Measurements from ENCODE around the gene EMC10. TPM values are rescaled to one million over a fixed set of nuclear protein-coding genes. Genes with fewer than 3 reads are reported as not detected.

EMC10 gene
- polyA plus RNA-seq, 1 of the 3 experiments (the other 2 are of a cell fraction) = 218 TPM

DNA sequence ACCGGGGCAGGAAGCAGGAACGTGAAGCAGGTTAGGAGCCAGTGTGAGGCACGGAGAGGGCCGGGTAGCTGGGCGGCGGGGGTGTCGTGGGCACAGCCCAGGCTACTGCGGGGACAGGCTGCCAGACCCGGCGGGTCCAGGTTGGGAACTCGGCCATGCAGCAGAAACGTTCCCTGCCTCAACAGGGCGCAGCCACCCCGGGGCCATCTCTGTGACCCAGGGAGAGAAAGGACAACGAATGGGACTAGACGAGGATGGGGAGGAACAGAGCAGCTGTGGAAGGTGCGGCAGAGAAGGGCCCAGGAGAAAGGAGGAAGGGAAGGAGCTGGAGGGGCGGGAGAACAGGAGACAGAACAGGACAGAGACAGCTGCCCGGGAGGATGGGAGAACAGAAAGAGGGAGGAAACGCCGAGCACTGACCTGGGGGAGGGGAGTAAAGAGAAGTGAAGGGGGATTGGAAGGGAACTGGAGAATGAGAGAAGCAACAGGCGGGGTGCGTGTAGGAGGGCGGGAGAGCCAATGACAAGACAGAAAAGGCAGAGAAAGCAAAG, 13.2 kb downstream of the EMC10 start:
- H3K9me3 ChIP-seq = no peaks in the 10 kb centered on the region; the same call in 1 of the 2 replicates
- no peak for TF ChIP-seq JUND (IDR thresholded peaks at IDR 0.05)
- TF ChIP-seq SMC3 (IDR thresholded peaks at IDR 0.05; ENCODE audit: low read depth, low read length) = no peak
- no peak for TF ChIP-seq TEAD4 (IDR thresholded peaks at IDR 0.05; ENCODE audit: borderline replicate concordance, insufficient read depth)
- no peak for TF ChIP-seq RCOR1 (IDR thresholded peaks at IDR 0.05; ENCODE audit: low read length)
- TF ChIP-seq FOSL2 (IDR thresholded peaks at IDR 0.05; ENCODE audit: borderline replicate concordance, low read depth) = no peak
- no peak for TF ChIP-seq YY1 (IDR thresholded peaks at IDR 0.05; ENCODE audit: low read depth)
- TF ChIP-seq FOXM1 (IDR thresholded peaks at IDR 0.05; ENCODE audit: low read depth) = no peak
- no peak for TF ChIP-seq MEF2A (IDR thresholded peaks at IDR 0.05; ENCODE audit: borderline replicate concordance, low read depth)
- TF ChIP-seq NFIC (IDR thresholded peaks at IDR 0.05; ENCODE audit: borderline replicate concordance) = no peak
- TF ChIP-seq, protein P1, sequence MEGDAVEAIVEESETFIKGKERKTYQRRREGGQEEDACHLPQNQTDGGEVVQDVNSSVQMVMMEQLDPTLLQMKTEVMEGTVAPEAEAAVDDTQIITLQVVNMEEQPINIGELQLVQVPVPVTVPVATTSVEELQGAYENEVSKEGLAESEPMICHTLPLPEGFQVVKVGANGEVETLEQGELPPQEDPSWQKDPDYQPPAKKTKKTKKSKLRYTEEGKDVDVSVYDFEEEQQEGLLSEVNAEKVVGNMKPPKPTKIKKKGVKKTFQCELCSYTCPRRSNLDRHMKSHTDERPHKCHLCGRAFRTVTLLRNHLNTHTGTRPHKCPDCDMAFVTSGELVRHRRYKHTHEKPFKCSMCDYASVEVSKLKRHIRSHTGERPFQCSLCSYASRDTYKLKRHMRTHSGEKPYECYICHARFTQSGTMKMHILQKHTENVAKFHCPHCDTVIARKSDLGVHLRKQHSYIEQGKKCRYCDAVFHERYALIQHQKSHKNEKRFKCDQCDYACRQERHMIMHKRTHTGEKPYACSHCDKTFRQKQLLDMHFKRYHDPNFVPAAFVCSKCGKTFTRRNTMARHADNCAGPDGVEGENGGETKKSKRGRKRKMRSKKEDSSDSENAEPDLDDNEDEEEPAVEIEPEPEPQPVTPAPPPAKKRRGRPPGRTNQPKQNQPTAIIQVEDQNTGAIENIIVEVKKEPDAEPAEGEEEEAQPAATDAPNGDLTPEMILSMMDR (IDR thresholded peaks at IDR 0.05) = no peak
- no peak for TF ChIP-seq ELF1 (IDR thresholded peaks at IDR 0.05)
- TF ChIP-seq RAD21 (IDR thresholded peaks at IDR 0.05; ENCODE audit: low read length) = no peak
- no peak for TF ChIP-seq GATA2 (CRISPR knock-in tag; IDR thresholded peaks at IDR 0.05)
- no peak for TF ChIP-seq RXRA (IDR thresholded peaks at IDR 0.05; ENCODE audit: borderline replicate concordance, low read depth)
- no peak for TF ChIP-seq TAF1 (IDR thresholded peaks at IDR 0.05; ENCODE audit: borderline replicate concordance, low read depth, low read length)
- TF ChIP-seq POLR2AphosphoS5 (IDR thresholded peaks at IDR 0.05; ENCODE audit: low read depth, low read length) = no peak
- H3K79me2 ChIP-seq (ENCODE audit: insufficient read depth) = no peaks in the 10 kb centered on the region
- H3K4me3 ChIP-seq (ENCODE audit: low read depth in 2 of 2, low read length in 1 of 2) = no peak overlapping the region
- no peaks in the 10 kb centered on the region for H3K9me2 ChIP-seq
- peaks cover 0 to 3% of the 10 kb centered on the region in 2 experiments; a peak in 1 of 4 replicates for H3K4me1 ChIP-seq (ENCODE audit: control insufficient read depth in 1 of 2, insufficient read depth in 2 of 2, low read depth in 1 of 2, low read length in 1 of 2)
- WGBS (ENCODE audit: low lambda C conversion rate) = 45% methylated on average over 24 of the region's 24 CpGs
- no peaks in the 10 kb centered on the region for H3F3A ChIP-seq (replicated peaks; ENCODE audit: insufficient read depth)
- H3K27me3 ChIP-seq (ENCODE audit: insufficient read depth) = peaks cover 5% of the 10 kb centered on the region; the same call in 1 of the 2 replicates
- no peaks in the 10 kb centered on the region for H4K20me1 ChIP-seq (ENCODE audit: insufficient read depth)
- peaks cover 0 to 3% of the 10 kb centered on the region in 2 experiments for H3K36me3 ChIP-seq (replicated peaks in 1 of 2; ENCODE audit: control insufficient read depth in 1 of 2, insufficient read depth in 2 of 2, low read length in 1 of 2)
- no peak for DNase-seq
- POLR2A ChIA-PET = no interaction called here
- no peak overlapping the region for H3K9ac ChIP-seq
- CTCF ChIA-PET = interaction anchor here (0.7 to 3.1 kb wide), 3 partner anchors 10 to 67 kb away, joined by 3 to 9 read pairs (median 3); no protein-coding TSS in a partner anchor
- no peak overlapping the region for H2AFZ ChIP-seq (ENCODE audit: low read depth)
- H3K4me2 ChIP-seq = no peak overlapping the region
- H3K27ac ChIP-seq (ENCODE audit: low read depth in 2 of 2, low read length in 1 of 2) = no peak overlapping the region

DNA sequence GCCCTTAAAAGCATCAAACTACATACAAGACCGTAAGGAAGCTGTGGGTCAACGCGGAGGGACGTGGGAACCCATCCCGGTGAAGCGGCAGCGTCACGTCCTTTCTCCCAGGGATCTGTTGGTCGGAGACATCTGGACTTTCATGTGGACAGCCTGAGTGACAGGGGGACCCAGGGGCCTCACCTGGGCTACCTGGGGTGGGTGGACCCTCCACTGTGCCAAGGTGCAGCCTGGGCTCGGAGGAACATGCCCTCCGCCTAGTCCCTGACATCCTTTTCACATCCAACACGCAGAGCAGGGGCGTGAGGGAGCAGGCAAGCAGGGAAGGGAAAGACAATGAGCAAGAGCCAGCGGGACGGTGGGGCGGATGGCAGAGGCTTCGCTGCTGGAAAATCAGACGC, 14.1 kb downstream of the EMC10 start:
- Histone ChIP-seq H3K9ac (no peak overlapping the region), H3K27ac (ENCODE audit: low read depth in 2 of 2, low read length in 1 of 2) (no peak overlapping the region), H3K4me3 (ENCODE audit: low read depth in 2 of 2, low read length in 1 of 2) (no peak overlapping the region), H3K9me2 (no peaks in the 10 kb centered on the region), H3K27me3 (ENCODE audit: insufficient read depth) (peaks cover 5% of the 10 kb centered on the region; the same call in 1 of the 2 replicates), H3K9me3 (no peaks in the 10 kb centered on the region; the same call in 1 of the 2 replicates), H3K4me2 (no peak overlapping the region), H3K4me1 (ENCODE audit: control insufficient read depth in 1 of 2, insufficient read depth in 2 of 2, low read depth in 1 of 2, low read length in 1 of 2) (peaks cover 0 to 3% of the 10 kb centered on the region in 2 experiments; a peak in 1 of 4 replicates), H4K20me1 (ENCODE audit: insufficient read depth) (no peaks in the 10 kb centered on the region), H3K79me2 (ENCODE audit: insufficient read depth) (no peaks in the 10 kb centered on the region), H2AFZ (ENCODE audit: low read depth) (no peak overlapping the region), H3K36me3 (replicated peaks in 1 of 2; ENCODE audit: control insufficient read depth in 1 of 2, insufficient read depth in 2 of 2, low read length in 1 of 2) (peaks cover 0 to 3% of the 10 kb centered on the region in 2 experiments), H3F3A (replicated peaks; ENCODE audit: insufficient read depth) (no peaks in the 10 kb centered on the region)
- TF ChIP-seq GATA2 (CRISPR knock-in tag; IDR thresholded peaks at IDR 0.05) (no peak), YY1 (IDR thresholded peaks at IDR 0.05; ENCODE audit: low read depth) (no peak), JUND (IDR thresholded peaks at IDR 0.05) (no peak)
- DNase-seq = no peak
- ChIA-PET CTCF (interaction anchor here (3.1 kb wide), 1 partner anchor 66 kb away, joined by 9 read pairs; no protein-coding TSS in a partner anchor), POLR2A (no interaction called here)
- WGBS (ENCODE audit: low lambda C conversion rate) = 92% methylated on average over 18 of the region's 18 CpGs

All from SK-N-SH (cell line).